ENCODE results near the gene CDK5RAP1. TPM values are rescaled to one million over a fixed set of nuclear protein-coding genes. Genes with fewer than 3 reads are reported as not detected.
A peak's percentile ranks its signal among the peaks of the same experiment; 100 is the strongest.

The CDK5RAP1 gene
- total and polyA plus RNA-seq, 9 of the 15 experiments (the other 6 are each of a cell fraction or from before 2014, with no cell fraction given): 41.6 to 127 (median 58.3) TPM

DNA sequence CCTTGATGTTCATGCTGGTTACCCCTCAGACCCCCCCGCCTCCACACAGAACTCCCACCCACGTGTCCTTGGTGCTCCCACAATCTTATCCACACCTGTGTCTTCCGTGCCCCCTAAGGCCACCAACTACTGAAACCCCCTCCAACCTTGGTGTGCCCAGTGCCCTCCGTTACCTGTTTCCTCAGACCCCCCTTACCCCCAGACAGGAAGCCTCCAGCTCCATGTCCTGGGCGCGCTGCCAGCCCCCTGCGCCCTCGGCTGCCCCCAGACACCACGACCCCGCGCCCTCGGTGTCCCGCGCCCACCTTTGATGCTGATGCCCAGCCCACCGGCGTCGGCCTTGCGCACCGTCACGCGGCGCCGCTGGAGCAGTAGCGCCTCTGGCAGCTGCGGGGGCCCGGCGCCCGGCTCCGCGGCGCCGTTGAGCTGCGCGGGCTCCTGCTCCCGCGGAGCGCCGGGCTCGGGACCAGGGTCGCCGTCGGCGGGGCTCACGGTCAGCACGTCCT lies 41.7 kb upstream of the CDK5RAP1 start:
- H3K79me2 ChIP-seq (ENCODE audit: control insufficient read depth, insufficient read depth, low read length): peaks cover 23% of the 10 kb centered on the region; the same call in 2 of the 3 replicates
- FAIRE-seq (no peak), ATAC-seq (peak; percentile 20), DNase-seq (ENCODE audit: extremely low read depth in 1 of 4, low spot score in 3 of 4) (peak; percentile 42 to 61 (median 56))
- H3K4me3 ChIP-seq: peak overlapping the region; percentile 78
- in situ Hi-C loops (cut with MboI): no loop called here
- no peaks in the 10 kb centered on the region for H3K27me3 ChIP-seq (ENCODE audit: control insufficient read depth in 2 of 2, insufficient read depth in 2 of 2, low read length in 2 of 2)
- H4K20me1 ChIP-seq (replicated peaks; ENCODE audit: control insufficient read depth, insufficient read depth, low read length): no peaks in the 10 kb centered on the region
- ChIA-PET CTCF (ENCODE audit: low intra/inter-chr PET ratio) (interaction anchor here (0.7 kb wide), 1 partner anchor 70 kb away, joined by 3 read pairs; no protein-coding TSS in a partner anchor), POLR2A (interaction anchor here (0.6 to 2.2 kb wide), 8 partner anchors 11 to 211 kb away, joined by 3 to 7 read pairs (median 4); no protein-coding TSS in a partner anchor)
- BruUV-seq (replicated peaks): no TSS peak
- peak overlapping the region; percentile 52 to 94; a peak in 3 of 4 replicates for H3K9ac ChIP-seq (ENCODE audit: insufficient read depth in 1 of 2, low read depth in 2 of 2, low read length in 2 of 2)
- peak overlapping the region; percentile 76; the same call in 2 of the 3 replicates for H3K27ac ChIP-seq (ENCODE audit: extremely low read depth, low read depth, low read length)
- intact Hi-C loops (cut with micrococcal nuclease): loop anchor here (5.0 kb wide), 1 partner anchor 41 kb away; the partner anchor contains the start of gene CDK5RAP1
- H3K9me3 ChIP-seq (replicated peaks; ENCODE audit: control insufficient read depth, insufficient read depth, low read depth, low read length): no peaks in the 10 kb centered on the region
- WGBS (ENCODE audit: insufficient coverage, low coverage, missing lambda C conversion rate): 1% methylated on average over 27 of the region's 45 CpGs
- no peaks in the 10 kb centered on the region for H3K9me1 ChIP-seq (ENCODE audit: control insufficient read depth, insufficient read depth, low read length)
- peak overlapping the region; percentile 70 for H2AFZ ChIP-seq (ENCODE audit: low read depth, low read length)
- H3K4me1 ChIP-seq (replicated peaks in 1 of 2; ENCODE audit: control insufficient read depth in 2 of 2, insufficient read depth in 2 of 2, low read length in 2 of 2): peaks cover 38 to 43% of the 10 kb centered on the region in 2 experiments; a peak in 4 of 5 replicates
- H3K4me2 ChIP-seq (ENCODE audit: insufficient read depth, low read length): peak overlapping the region; percentile 81
- peaks cover 9% of the 10 kb centered on the region; the same call in 1 of the 3 replicates for H3K36me3 ChIP-seq (ENCODE audit: control insufficient read depth, insufficient read depth, low read length)
- TF ChIP-seq ZNF583 (CRISPR knock-in tag; IDR thresholded peaks at IDR 0.05): no peak
- no peak for TF ChIP-seq MAFF (IDR thresholded peaks at IDR 0.05; ENCODE audit: low read length)
- TF ChIP-seq ZNF224 (CRISPR knock-in tag; IDR thresholded peaks at IDR 0.05): no peak
- no peak for TF ChIP-seq ZNF143 (CRISPR knock-in tag; IDR thresholded peaks at IDR 0.05)
- TF ChIP-seq SMAD2 (IDR thresholded peaks at IDR 0.05; ENCODE audit: low read depth, low read length): no peak
- no peak for TF ChIP-seq ZFP1 (CRISPR knock-in tag; IDR thresholded peaks at IDR 0.05)
- no peak for TF ChIP-seq HNRNPK (IDR thresholded peaks at IDR 0.05; ENCODE audit: low read depth, low read length, poor library complexity, severe bottlenecking)
- TF ChIP-seq ESRRB (CRISPR knock-in tag; IDR thresholded peaks at IDR 0.05; ENCODE audit: borderline replicate concordance): no peak
- TF ChIP-seq XRCC3 (IDR thresholded peaks at IDR 0.05): no peak
- TF ChIP-seq TAF7 (tag; IDR thresholded peaks at IDR 0.05): no peak
- no peak for TF ChIP-seq RBM34 (IDR thresholded peaks at IDR 0.05; ENCODE audit: borderline replicate concordance, insufficient read depth, low read length)
- TF ChIP-seq, protein P1, sequence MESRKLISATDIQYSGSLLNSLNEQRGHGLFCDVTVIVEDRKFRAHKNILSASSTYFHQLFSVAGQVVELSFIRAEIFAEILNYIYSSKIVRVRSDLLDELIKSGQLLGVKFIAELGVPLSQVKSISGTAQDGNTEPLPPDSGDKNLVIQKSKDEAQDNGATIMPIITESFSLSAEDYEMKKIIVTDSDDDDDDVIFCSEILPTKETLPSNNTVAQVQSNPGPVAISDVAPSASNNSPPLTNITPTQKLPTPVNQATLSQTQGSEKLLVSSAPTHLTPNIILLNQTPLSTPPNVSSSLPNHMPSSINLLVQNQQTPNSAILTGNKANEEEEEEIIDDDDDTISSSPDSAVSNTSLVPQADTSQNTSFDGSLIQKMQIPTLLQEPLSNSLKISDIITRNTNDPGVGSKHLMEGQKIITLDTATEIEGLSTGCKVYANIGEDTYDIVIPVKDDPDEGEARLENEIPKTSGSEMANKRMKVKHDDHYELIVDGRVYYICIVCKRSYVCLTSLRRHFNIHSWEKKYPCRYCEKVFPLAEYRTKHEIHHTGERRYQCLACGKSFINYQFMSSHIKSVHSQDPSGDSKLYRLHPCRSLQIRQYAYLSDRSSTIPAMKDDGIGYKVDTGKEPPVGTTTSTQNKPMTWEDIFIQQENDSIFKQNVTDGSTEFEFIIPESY (CRISPR knock-in tag; IDR thresholded peaks at IDR 0.05): no peak
- TF ChIP-seq, protein P2, sequence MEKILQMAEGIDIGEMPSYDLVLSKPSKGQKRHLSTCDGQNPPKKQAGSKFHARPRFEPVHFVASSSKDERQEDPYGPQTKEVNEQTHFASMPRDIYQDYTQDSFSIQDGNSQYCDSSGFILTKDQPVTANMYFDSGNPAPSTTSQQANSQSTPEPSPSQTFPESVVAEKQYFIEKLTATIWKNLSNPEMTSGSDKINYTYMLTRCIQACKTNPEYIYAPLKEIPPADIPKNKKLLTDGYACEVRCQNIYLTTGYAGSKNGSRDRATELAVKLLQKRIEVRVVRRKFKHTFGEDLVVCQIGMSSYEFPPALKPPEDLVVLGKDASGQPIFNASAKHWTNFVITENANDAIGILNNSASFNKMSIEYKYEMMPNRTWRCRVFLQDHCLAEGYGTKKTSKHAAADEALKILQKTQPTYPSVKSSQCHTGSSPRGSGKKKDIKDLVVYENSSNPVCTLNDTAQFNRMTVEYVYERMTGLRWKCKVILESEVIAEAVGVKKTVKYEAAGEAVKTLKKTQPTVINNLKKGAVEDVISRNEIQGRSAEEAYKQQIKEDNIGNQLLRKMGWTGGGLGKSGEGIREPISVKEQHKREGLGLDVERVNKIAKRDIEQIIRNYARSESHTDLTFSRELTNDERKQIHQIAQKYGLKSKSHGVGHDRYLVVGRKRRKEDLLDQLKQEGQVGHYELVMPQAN (IDR thresholded peaks at IDR 0.05; ENCODE audit: borderline replicate concordance): 0 out of 2 replicates have a peak, but pooled peaks have one; percentile 0
- peak; percentile 27; the same call in 1 of the 2 replicates for TF ChIP-seq ZBTB7A (IDR thresholded peaks at IDR 0.05; ENCODE audit: borderline replicate concordance, control insufficient read depth, low read depth, low read length)
- no peak for TF ChIP-seq ARHGAP35 (IDR thresholded peaks at IDR 0.05; ENCODE audit: partially characterized antibody)
- TF ChIP-seq HNRNPUL1 (IDR thresholded peaks at IDR 0.05; ENCODE audit: low read length): no peak
- peak; percentile 56; the same call in 1 of the 2 replicates for TF ChIP-seq CXXC5 (CRISPR knock-in tag; IDR thresholded peaks at IDR 0.05)
- TF ChIP-seq RNF2 (IDR thresholded peaks at IDR 0.05): no peak
- TF ChIP-seq RBM39 (optimal IDR thresholded peaks at IDR 0.05; ENCODE audit: low read depth, low read length): no peak
- TF ChIP-seq ATF1 (CRISPR knock-in tag; IDR thresholded peaks at IDR 0.05): no peak
- TF ChIP-seq ATF1 (tag; IDR thresholded peaks at IDR 0.05): 0 out of 2 replicates have a peak, but pooled peaks have one; percentile 10
